ENCODE measurements around the gene WIF1. TPM values are rescaled to one million over a fixed set of nuclear protein-coding genes. Genes with fewer than 3 reads are reported as not detected.

The WIF1 gene
- polyA plus RNA-seq, 1 donor (not counting 4 experiments of a cell fraction or from before 2014, with no cell fraction given), result not detected

- Histone ChIP-seq H3K36me3 (ENCODE audit: control insufficient read depth in 2 of 2, extremely low read depth in 1 of 2, insufficient read depth in 2 of 2, low read length in 2 of 2) (no peaks in the 10 kb centered on the region), H4K20me1 (ENCODE audit: control insufficient read depth, extremely low read depth, insufficient read depth, low read length) (peaks cover 15% of the 10 kb centered on the region), H2AFZ (ENCODE audit: control insufficient read depth, low read length) (peak within 1 kb of the TSS; percentile 97), H3K4me2 (ENCODE audit: control insufficient read depth, extremely low read depth, insufficient read depth, low read depth, low read length) (peak within 1 kb of the TSS; percentile 98), H3K79me2 (ENCODE audit: control insufficient read depth, insufficient read depth, low read length) (peaks cover 49% of the 10 kb centered on the region), H3K27me3 (ENCODE audit: control insufficient read depth, extremely low read depth, insufficient read depth, low read length) (no peaks in the 10 kb centered on the region), H3K4me1 (ENCODE audit: control insufficient read depth, extremely low read depth, insufficient read depth, low read length) (peaks cover 23% of the 10 kb centered on the region), H3K9me3 (ENCODE audit: control insufficient read depth, low read depth, low read length) (no peaks in the 10 kb centered on the region), H3K9ac (ENCODE audit: control insufficient read depth, extremely low read depth, insufficient read depth, low read length) (peak within 1 kb of the TSS; percentile 98), H3K4me3 (ENCODE audit: control insufficient read depth in 2 of 3, extremely low read depth in 1 of 3, insufficient read depth in 2 of 3, low read depth in 1 of 3, low read length in 3 of 3) (peak within 1 kb of the TSS; percentile 94 to 98 (median 94)), H3K27ac (ENCODE audit: control insufficient read depth, insufficient read depth, low read length) (peak within 1 kb of the TSS; percentile 94), H3K9me1 (ENCODE audit: control insufficient read depth, extremely low read depth, insufficient read depth, low read length) (no peaks in the 10 kb centered on the region)
- dilution Hi-C loops (cut with MboI; ENCODE audit: extremely low pct_ligation_motif_present, low sequenced_read_pairs), result no loop called here
- FAIRE-seq (peak; percentile 20), DNase-seq (ENCODE audit: low read depth, low spot score) (peak; percentile 58)
- TF ChIP-seq EZH2 (IDR thresholded peaks at IDR 0.05; ENCODE audit: low read length), result no peak
- TF ChIP-seq, protein P1, sequence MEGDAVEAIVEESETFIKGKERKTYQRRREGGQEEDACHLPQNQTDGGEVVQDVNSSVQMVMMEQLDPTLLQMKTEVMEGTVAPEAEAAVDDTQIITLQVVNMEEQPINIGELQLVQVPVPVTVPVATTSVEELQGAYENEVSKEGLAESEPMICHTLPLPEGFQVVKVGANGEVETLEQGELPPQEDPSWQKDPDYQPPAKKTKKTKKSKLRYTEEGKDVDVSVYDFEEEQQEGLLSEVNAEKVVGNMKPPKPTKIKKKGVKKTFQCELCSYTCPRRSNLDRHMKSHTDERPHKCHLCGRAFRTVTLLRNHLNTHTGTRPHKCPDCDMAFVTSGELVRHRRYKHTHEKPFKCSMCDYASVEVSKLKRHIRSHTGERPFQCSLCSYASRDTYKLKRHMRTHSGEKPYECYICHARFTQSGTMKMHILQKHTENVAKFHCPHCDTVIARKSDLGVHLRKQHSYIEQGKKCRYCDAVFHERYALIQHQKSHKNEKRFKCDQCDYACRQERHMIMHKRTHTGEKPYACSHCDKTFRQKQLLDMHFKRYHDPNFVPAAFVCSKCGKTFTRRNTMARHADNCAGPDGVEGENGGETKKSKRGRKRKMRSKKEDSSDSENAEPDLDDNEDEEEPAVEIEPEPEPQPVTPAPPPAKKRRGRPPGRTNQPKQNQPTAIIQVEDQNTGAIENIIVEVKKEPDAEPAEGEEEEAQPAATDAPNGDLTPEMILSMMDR (optimal IDR thresholded peaks at IDR 0.05 in 1 of 3, IDR thresholded peaks at IDR 0.05 in 1 of 3, conservative IDR thresholded peaks at IDR 0.05 in 1 of 3; ENCODE audit: extremely low read depth in 1 of 3, insufficient read depth in 2 of 3, low read length in 3 of 3), result no peak
Observed at GRCh38 chr12:65169320-65170208, 48.5 kb upstream of the WIF1 start, which contains the start of gene LEMD3. Gene LEMD3 (plus strand): TSS chr12:65169583. CDS start chr12:65169597, 14 bp downstream.

- Histone ChIP-seq H3K4me2 (ENCODE audit: control insufficient read depth, extremely low read depth, insufficient read depth, low read depth, low read length) (peak overlapping the region; percentile 98), H3K9ac (ENCODE audit: control insufficient read depth, extremely low read depth, insufficient read depth, low read length) (peak overlapping the region; percentile 98), H3K36me3 (ENCODE audit: control insufficient read depth in 2 of 2, extremely low read depth in 1 of 2, insufficient read depth in 2 of 2, low read length in 2 of 2) (no peaks in the 10 kb centered on the region), H3K9me3 (ENCODE audit: control insufficient read depth, low read depth, low read length) (no peaks in the 10 kb centered on the region), H3K27ac (ENCODE audit: control insufficient read depth, insufficient read depth, low read length) (peak overlapping the region; percentile 94), H2AFZ (ENCODE audit: control insufficient read depth, low read length) (peak overlapping the region; percentile 97), H3K27me3 (ENCODE audit: control insufficient read depth, extremely low read depth, insufficient read depth, low read length) (peaks cover under 1% of the 10 kb centered on the region), H3K4me1 (ENCODE audit: control insufficient read depth, extremely low read depth, insufficient read depth, low read length) (peaks cover 23% of the 10 kb centered on the region), H4K20me1 (ENCODE audit: control insufficient read depth, extremely low read depth, insufficient read depth, low read length) (peaks cover 15% of the 10 kb centered on the region), H3K79me2 (ENCODE audit: control insufficient read depth, insufficient read depth, low read length) (peaks cover 43% of the 10 kb centered on the region), H3K4me3 (ENCODE audit: control insufficient read depth in 2 of 3, extremely low read depth in 1 of 3, insufficient read depth in 2 of 3, low read depth in 1 of 3, low read length in 3 of 3) (peak overlapping the region; percentile 67 to 94 (median 74)), H3K9me1 (ENCODE audit: control insufficient read depth, extremely low read depth, insufficient read depth, low read length) (no peaks in the 10 kb centered on the region)
- no peak for FAIRE-seq
- dilution Hi-C loops (cut with MboI; ENCODE audit: extremely low pct_ligation_motif_present, low sequenced_read_pairs), result no loop called here
- DNase-seq (ENCODE audit: low read depth, low spot score), result no peak
- TF ChIP-seq, protein P1 (optimal IDR thresholded peaks at IDR 0.05 in 1 of 3, IDR thresholded peaks at IDR 0.05 in 1 of 3, conservative IDR thresholded peaks at IDR 0.05 in 1 of 3; ENCODE audit: extremely low read depth in 1 of 3, insufficient read depth in 2 of 3, low read length in 3 of 3), result no peak
- no peak for TF ChIP-seq EZH2 (IDR thresholded peaks at IDR 0.05; ENCODE audit: low read length)
Observed at GRCh38 chr12:65168681-65169319, 47.7 kb upstream of the WIF1 start.

Data from keratinocyte (primary cell).